ENCODE measurements around the gene TTC38. TPM values are rescaled to one million over a fixed set of nuclear protein-coding genes. Genes with fewer than 3 reads are reported as not detected.
"Not testable (repeated sequence)": the region's sequence is repeated elsewhere in the genome, so short reads cannot be mapped to it uniquely, and the experiment has no call there.

The TTC38 gene
- total RNA-seq, 1 donor from 2014 or later, result 27.6 TPM

DNA sequence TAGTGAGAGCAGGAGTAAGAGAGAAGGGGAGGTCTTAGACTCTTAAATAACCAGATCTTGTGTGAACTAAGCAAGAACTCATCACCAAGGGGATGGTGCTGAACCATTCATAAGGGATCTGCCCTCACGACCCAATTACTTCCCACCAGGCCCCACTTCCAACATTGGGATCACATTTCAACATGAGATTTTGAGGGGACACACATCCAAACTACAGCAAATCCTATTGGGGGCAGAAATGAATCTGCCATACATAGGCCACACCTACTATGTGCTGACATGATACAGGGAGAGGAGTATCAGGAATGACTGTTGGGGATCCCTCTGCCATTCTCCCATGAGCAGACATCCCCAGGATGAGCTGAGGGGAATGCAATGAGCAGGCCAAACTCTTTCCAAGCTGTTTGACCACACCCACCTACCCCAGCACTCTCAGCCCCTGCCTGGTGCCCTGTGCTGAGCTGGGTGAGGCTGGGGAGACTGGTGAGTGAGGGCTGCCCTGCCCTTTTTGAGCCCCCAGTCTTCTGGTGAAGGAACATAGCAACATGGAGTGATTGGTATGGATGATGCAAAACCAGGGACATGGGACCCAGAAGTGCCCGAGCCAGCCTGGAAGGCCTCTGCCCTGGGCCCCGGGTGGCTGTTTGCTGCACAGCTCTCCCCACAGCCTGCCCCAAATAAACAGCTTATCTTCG lies 27.6 kb downstream of the TTC38 start:
- DNase-seq (ENCODE audit: low read depth, low spot score), result no peak

DNA sequence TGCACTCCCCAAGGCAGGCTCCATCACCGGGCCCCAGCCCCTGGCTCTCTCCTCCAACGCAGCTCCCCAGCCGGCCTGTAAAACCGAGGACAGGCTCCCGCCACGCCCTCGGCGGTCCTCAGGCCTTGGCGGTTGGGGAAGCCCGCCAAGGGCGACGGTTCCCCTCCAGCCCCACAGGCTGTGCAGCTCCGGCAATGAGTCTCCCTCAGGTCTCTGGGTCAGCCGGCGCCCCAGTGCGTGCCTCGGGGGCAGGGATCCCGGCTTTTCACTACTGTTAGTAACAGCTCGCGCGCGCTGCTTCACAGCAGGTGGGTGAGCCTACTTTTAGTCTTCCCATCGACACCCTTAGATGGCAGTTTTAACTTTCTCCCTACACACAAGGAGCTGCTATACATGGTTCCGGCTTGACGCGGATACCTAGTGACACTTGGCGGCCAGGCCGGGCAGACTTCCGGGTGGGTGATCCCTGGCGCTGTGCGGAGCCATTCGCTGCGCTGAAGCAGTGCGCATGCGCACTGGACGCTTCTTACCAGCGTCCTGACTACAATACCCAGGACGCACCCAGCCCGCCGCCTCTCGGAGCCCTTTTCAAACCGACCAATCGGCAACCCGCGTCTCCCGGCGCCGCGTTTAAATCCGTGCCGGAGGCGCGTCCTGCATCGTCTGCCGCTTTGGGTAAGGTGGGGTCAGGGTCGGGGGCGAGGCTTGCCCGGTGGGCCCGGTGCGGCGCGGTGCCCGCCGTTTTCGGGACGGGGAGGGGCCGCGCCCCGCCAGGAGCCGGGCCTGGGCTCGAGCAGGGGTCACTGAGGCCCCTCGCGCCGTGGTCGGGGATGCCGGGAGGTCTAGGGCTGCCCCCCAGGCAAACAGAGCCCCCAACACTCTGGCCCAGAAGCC lies 28.7 kb downstream of the TTC38 start, which contains the start of gene GTSE1:
GTSE1 (plus strand) TSS at position 614 of the 894 bp plus-strand sequence. CDS start 531 bp downstream, outside the sequence.
- DNase-seq (ENCODE audit: low read depth, low spot score), result peak; percentile 87

DNA sequence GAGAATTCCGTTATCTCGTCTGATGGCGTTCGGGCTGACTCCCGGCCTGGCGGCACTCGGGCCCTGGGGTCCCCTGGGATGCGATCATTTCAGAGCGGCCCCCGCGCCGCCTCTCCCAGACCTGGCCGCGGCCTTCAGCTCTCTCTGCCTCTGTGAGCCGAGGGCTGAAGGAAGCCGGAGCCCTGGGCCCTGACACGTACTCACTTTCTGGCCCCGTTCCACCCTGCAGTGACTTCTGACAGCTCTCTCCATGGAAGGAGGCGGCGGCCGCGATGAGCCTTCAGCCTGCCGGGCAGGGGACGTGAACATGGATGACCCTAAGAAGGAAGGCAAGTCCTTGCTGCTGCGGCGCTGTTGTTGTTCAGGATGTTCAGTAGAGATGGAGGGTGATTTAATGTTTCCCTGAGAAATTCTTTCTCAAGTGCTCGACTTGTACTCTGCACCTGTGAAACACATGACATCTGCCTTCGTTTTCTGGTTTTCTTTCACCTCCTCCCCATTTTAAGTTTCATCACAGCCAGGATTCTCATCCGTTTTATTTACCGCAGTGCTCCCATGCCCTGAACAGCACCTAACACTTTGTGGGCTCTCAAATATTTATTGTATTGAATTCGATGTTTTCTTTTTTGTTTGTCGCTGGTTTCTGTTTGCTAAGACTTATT lies 29.5 kb downstream of the TTC38 start:
- no peak for DNase-seq (ENCODE audit: low read depth, low spot score)

DNA sequence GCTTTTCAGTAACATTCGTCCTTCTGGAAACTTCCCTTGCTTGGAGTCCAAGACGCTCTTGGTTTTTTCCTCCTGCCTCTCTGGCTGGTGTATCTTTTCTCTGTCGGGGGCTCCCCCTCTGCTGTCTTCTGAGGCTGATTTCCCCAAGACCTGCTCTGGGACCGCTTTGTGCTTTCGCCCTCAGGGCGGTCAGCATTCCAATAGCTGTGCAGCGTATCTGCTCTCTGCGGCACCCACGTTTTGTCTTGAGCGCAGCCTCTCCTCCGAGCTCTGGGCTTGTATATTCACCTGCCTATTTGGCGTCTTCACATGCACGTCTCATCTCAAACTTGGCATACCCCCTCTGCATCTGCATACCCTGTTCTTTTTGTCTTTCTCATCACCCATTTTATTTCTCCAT lies 31.3 kb downstream of the TTC38 start:
- no peak for DNase-seq (ENCODE audit: low read depth, low spot score)

DNA sequence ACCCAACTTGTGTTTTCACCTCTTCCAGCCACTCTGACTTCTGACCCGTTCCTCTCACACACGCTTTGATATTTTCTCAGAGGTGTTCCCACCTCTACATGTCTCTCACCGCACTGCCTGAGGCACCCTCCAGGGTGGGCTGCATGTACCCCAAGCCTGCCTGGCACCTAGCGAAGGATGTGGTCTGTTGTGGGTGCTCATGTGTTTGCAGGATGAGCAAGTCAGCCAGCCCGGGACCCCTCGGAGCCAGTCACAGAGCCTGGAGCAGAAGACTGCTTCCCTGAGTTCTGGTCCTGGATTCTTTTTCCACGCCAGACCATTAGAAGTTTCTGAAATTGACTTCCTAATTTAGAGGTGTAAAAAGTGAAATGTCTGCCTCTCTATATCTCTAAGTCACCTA lies 32.7 kb downstream of the TTC38 start:
- DNase-seq (ENCODE audit: low read depth, low spot score), result no peak

DNA sequence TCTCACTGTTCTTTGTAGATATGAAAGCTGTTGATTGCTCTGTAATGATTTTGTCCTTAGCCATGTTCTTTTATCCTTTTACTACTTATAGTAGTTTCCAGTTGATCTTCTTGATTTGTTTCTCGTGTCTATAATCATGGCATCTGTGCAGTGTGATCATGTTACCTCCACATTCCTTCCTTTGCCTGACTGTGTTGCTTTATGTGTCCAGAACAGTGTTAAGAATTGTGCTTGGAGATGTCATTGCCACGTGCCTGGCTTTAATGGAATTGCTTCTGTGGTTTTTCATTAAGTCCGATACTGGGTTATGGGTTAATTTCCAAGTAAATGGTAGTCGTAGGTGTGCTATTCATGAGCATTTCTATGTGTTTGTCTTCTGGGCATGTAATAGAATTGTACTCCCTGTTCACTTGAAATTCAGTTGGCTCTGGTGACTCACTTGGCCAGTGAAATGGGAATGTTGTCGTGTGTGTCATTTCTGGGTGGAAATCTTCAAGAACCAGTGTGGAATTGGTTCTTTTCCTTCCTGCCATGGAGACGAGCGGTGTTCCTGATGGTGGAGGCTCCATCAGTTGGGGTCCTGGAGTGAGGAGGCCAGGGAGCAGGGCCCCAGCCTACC lies 35.6 kb downstream of the TTC38 start:
- no peak for DNase-seq (ENCODE audit: low read depth, low spot score)

DNA sequence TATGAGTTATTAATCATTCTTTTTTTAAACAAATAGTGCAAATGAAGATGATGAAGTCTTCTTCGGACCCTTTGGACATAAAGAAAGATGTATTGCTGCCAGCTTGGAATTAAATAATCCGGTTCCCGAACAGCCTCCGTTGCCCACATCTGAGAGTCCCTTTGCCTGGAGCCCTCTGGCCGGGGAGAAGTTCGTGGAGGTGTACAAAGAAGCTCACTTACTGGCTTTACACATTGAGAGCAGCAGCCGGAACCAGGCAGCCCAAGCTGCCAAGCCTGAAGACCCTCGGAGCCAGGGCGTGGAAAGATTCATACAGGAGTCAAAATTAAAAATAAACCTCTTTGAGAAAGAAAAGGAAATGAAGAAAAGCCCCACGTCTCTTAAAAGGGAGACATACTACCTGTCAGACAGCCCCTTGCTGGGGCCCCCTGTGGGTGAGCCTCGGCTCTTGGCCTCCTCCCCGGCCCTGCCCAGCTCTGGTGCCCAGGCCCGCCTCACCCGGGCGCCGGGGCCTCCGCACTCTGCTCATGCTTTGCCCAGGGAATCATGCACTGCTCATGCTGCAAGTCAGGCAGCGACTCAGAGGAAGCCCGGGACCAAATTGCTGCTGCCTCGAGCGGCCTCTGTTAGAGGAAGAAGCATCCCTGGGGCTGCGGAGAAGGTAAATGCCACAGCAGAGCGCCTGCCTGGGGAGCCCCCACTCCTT lies 40.6 kb downstream of the TTC38 start:
- DNase-seq (ENCODE audit: low read depth, low spot score), result no peak

DNA sequence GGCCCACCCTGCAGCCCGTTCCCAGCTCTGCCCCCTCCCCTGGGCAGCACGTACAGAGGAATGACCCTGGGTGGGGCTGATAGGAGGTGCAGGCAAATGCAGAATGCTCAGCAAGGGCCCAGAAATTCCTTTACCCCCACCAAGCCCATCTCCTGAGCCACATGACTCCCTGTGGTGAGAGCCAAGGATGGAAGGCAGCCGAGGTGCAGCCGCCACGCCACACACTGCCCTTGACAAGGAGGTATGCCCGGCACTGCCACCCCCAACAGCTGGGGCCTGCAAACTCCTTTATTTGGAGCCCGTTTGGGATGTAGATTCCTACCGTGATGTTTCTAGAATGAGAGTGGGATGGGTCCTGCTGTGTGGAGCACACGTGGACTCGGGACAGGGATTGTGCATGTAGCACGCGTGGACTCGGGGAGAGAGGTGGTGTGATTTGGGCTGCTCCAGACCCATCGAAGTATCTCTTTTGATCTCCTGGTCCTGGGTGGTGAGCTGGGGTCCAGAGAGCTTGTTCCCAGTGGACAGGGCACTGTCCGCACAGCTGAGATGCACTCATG lies 41.8 kb downstream of the TTC38 start:
- no peak for DNase-seq (ENCODE audit: low read depth, low spot score)

DNA sequence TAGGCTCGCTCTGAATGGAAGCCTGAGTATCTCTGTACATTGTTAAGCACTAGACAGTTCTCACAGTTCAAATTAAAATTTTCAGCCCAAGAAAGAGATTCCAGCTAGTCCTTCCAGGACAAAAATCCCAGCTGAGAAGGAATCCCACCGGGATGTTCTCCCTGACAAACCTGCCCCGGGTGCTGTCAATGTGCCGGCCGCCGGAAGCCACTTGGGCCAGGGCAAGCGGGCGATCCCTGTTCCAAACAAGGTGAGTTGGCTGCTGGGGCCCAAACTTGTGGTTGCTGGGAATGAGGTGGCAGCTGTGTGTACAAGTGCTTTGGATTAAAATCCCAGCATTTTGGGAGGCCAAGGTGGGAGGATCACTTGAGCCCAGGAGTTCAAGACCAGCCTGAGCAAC lies 44.2 kb downstream of the TTC38 start:
- DNase-seq (ENCODE audit: low read depth, low spot score), result no peak

DNA sequence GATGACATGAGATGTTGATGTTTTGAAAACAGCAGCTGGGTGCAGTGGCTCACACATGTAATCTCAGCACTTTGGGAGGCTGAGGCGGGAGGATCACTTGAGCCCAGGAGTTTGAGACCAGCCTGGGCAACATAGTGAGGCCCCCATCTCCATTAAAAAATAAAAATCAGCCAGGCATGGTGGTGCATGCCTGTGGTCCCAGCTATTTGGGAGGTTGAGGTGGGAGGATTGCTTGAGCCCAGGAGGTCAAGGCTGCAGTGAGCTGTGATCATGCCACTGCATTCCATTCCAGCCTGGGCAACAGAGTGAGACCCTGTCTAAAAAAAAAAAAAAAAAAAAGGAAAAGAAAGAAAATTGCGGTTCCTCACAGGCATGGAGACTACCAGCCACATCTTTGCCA lies 45.0 kb downstream of the TTC38 start:
- DNase-seq (ENCODE audit: low read depth, low spot score), result not testable (repeated sequence)

DNA sequence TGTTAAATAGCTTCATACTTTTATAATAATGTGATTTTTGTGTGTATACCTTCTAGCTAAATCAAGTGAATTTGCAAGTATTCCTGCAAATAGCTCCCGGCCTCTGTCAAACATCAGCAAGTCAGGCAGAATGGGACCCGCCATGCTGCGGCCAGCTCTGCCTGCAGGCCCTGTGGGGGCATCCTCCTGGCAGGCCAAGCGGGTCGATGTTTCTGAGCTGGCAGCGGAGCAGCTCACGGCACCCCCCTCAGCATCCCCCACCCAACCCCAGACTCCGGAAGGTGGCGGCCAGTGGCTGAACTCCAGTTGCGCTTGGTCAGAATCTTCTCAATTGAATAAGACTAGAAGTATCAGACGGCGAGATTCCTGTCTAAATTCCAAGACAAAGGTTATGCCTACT lies 48.2 kb downstream of the TTC38 start:
- DNase-seq (ENCODE audit: low read depth, low spot score), result no peak

DNA sequence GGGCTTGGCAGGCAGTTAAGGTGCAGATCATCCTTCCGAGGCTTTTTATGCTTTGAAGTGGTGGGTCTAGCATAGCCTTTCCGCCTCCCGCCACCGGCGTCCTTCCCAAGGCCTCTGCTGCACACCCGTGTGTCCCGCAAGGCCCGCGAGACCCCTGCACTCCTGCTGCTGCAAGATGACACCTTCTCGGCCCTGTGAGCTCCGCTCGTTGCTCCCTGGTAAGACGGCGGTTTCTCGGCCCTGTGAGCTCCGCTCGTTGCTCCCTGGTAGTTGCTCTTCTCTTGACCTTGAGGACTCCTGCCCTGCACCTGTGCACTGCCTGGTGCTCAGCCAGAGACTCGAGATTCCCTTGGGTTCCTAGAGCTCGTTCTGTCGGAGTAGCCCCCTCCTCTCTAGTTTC lies 49.8 kb downstream of the TTC38 start:
- no peak for DNase-seq (ENCODE audit: low read depth, low spot score)

DNA sequence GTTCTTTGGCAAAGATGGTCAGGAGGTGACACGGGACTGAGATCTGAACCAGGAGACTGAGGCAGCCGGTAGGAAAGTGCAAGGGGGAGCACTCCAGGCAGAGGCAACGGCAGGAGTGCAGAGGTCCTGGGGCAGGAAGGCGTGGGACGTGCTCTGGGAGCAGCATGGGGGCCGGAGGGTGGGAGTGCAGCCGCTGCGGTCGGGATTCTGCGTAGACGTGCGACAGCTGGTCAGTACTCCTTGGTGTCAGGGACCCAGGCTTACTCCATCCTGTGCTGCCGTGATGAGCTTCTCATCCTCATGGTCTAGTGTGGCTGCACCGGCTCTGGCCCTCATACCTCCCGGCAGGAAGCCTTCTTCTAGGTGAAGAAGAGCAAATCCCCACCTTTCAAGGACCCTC lies 50.8 kb downstream of the TTC38 start:
- DNase-seq (ENCODE audit: low read depth, low spot score), result no peak

DNA sequence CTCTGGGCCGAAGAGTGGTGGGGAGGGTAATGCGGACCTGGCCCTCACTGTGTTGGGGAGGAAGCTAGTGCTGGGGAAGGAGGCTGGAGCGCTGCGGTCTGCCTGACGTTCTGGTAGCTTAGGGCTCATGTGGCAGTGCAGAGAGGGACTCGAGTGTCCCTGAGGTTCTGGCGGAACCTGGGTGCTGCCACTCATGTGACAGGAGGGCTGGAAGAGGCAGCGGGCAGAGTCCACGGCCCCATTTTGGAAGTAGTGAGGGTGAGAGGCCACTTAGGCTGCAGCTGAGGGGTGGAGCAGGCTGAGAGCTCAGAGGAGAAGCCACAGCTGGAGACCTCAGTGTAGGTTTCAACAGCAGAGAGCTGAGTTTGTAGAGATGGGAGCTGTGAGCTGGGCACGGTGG lies 51.5 kb downstream of the TTC38 start:
- DNase-seq (ENCODE audit: low read depth, low spot score), result no peak

DNA sequence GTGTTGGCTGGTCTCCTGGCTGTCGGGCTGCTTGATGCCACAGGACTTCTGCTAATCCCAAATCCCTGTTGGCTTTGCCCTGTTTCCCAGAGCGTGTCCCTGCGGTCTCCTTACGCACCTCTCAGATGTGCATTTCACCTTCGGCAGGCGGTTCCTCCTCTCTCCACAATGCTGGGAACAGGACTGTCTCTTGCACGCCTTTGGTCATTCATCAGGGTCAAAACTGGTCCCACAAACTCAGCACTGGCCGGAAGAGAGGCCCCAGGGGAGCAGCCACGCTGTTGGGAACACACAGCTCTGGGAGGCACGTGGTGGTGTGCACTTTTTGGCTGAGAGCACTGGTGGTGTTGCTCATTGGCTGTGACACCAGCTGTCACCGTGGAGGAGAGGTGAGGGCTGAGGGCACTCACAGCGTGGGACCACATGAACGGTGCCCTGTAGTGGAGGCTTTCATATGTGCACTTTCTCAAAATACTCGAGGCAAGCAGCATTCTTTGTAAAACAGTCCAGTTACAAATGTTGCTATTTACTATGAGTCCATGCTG lies 52.4 kb downstream of the TTC38 start:
- no peak for DNase-seq (ENCODE audit: low read depth, low spot score)

DNA sequence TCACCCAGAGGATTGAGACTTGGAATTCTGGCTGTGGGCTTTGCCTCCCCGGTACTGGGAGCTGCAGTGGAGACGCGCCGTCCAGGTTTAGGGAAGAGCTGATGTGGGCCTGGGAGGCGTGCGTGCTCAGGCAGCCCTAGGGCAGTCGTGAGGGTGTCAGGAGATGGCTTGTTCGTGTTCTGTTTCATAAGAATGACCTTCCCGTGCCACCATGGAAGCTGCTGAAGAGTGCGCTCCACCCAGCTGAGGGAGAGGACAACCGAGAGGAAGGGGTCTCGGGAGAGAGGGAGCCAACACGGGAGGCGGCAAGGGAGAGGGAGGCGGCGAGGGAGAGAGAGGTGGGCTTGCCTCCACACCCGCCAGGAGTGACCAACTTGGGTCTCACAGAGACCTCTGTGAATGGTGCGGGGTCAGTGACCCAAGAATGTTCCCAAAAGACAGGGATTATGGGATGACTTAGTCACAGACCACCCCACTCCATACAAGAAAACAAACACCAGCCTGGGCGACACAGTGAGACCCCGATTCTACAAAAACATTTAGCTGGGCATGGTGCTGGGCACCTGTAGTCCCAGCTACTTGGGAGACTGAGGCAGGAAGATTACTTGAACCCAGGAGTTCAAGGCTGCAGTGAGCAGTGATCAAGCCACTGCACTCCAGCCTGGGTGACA lies 53.0 kb downstream of the TTC38 start:
- no peak for DNase-seq (ENCODE audit: low read depth, low spot score)

DNA sequence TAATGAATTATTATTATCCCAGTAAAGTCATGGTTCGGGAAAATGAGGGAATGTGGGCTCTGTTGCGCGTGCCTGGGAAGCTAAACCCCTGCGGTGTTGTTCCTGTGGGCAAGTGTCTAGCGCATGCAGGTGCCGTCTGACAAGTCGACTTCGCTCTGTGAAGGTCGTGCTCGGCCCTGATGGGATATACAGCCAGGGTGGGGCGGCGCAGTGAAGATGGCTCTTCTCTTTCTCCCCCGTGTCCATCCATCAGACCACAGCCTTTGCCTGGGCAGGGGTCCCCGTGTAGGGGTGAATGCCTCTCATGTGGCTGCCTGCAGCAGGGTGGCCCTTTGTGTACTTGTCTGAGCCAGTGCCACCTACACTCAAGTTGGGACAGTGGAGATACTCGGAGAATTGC lies 54.9 kb downstream of the TTC38 start:
- no peak for DNase-seq (ENCODE audit: low read depth, low spot score)

DNA sequence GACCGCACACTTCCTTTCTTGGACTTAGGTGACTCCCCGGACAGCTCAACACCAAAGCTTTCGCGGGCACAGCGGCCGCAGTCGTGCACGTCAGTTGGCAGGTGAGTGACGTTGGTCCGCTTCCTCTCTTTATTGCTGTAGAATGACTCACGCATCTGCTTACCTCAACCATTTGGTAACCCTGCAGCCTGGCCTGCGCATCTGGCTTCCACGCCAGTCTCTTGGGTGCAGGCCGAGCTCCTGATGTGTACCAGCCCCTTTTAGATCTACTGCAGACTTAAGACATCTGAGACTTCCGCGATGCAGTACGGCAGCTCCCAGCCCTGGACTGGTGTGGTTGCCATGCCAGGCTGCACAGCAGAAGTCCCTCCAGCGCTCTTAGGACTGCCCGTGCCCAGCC lies 55.4 kb downstream of the TTC38 start:
- no peak for DNase-seq (ENCODE audit: low read depth, low spot score)

DNA sequence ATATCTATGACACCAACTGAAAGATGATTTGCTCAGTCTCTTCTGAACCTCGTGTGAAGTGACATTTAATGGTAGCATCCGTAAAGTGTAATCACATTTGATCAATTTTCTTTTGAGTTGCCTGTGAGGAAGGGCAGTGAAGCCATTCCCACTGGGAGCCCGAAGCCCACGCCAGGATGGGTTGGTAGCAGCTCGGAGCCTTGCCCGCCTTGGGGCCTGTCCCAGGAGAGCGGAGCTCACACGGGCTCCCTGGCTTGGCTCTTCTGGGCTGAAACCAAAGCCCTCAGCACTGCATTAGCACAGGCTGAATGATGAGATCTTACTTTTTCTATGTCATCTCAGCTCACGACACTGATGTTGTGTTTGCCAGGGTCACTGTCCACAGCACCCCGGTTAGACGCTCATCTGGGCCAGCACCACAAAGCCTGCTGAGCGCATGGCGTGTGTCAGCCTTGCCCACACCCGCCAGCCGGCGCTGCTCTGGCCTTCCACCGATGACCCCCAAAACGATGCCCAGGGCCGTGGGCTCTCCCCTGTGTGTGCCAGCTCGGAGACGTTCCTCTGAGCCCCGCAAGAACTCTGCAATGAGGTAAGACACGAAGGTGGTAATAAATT lies 58.4 kb downstream of the TTC38 start:
- no peak for DNase-seq (ENCODE audit: low read depth, low spot score)

All from pulmonary artery endothelial cell (primary cell).